HUDEP-2 (cell line): Measurements from ENCODE around the gene RPL11.
"Not testable (repeated sequence)": the region's sequence is repeated elsewhere in the genome, so short reads cannot be mapped to it uniquely, and the experiment has no call there.

Experiments
- DNase-seq, 76 experiments: peaks; one replicate each; lab custom pipeline; 2025; ENCODE audit not compliant: unreplicated experiment in 76 of 76; lab: John Stamatoyannopoulos, UW

The RPL11 gene

DNA sequence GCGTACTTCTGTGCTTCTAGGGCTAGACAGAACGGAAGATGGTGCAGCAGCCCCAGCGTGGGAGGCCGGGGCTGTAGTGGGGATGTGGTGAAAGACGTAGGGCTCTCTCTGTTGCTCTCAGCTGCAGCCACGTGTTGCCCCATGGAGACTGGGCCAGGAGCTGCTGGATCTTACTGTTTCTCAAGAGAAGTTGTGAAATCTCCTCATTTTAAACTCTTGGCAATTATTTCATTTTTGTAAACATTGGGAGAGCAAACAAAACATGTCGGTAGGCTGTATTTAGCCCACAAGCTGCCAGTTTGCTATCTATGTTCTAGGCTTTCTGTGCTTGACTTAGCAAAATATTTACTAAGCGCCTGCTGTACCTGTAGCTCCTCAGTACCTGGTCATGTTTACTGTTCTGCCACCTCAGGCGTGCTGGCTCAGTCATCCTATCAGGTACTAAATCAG, 35.8 kb downstream of the RPL11 start:
- DNase-seq: no peak

DNA sequence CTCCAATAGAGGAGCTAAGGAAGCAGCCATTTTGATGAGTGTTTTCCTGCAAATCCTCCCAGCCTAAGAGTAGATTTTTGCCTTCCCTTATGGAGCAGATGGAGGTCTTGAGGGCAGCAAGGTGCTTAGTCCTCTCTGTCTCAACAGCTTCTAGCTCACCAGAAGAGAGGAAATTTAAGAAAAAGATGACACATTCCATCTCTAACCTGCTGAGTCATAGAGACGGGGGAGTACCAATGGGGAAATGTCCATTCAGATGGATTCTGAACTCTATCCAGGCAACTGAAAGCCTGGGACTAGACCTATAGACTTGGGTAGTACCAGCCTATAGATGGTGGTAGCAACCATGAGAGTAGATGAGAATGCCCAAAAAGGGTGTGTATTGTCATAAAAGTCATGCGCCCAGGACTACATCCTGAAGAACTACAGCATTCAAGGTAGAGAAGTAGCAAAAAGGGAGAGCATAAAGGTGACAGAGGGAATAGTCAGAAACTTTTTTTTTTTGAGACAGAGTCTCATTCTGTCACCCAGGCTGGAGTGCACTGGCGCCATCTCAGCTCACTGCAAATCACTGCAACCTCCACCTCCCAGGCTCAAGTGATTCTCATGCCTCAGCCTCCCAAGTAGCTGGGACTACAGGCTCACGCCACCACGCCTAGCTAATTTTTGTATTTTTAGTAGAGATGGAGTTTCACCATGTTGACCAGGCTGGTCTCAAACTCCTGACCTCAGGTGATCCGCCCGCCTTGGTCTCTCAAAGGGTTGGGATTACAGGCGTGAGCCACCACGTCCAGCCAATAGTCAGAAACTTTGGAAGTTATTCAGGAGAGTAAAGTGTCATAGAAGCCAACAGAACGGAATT, 41.0 kb downstream of the RPL11 start:
- DNase-seq: no peak

DNA sequence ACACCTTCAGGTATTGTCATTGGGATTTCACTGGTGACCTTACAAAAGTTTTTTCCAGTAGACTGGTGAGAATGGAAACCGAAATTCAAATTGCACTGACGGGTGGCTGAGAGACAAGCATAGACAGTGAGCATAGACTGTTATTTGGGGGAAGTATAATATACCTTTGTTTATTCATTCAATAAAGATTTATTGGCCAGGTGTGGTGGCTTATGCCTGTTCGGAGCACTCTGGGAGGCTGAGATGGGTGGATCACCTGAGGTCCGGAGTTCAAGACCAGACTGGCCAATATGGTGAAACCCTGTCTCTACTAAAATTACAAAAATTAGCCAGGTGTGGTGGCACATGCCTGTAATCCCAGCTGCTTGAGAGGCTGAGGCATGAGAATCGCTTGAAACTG, 41.7 kb downstream of the RPL11 start:
- not testable (repeated sequence) for DNase-seq

DNA sequence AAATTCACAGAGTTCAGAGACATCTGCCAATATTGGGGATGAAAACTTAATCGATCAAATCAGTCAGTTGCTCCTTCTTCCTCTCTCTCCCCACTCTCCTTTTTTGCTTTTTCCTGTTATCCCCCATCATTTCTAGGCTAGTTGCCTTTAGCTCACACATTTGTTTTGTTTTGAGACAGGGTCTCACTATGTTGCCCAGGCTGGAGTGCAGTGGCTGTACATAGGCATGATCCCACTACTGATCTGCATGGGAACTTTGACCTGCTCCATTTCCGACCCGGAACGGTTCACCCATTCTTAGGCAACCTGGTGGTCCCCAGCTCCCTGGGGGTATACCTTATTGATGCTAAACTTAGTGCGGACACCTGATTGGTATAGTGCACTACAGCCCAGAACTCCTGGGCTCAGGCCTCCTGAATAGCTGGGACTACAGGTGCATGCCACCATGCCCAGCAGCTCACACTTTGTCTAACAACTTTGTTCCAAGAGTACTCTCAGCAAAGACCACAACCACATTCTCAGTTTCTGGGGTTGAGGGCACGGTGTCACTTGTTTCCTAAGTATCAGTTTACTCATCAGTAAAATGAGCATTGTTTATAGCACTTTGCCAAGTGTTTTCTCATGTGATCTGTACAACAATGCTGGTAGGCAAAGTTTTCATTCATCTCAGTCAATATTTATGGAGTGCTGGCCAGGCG, 45.0 kb downstream of the RPL11 start:
- DNase-seq: no peak

DNA sequence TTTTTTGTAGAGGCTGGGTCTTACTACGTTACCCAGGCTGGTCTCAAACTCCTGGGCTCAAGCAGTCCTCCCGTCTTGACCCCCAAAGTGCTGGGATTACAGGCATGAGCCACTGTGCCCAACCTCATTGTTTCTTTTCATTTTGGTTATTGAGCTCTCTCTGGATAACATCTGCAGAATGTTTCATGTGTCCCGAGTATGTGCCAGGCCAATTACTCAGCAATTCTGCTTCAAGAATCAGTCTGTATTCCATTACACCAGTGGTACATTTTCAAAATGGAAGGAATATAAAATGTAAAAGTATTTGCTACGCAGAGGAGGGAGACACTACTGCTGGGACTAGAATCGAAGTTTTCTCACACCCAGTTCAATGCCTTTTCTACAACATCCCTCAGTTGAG, 50.0 kb downstream of the RPL11 start:
- DNase-seq: peak in 24 of 76 experiments; percentile 5 to 54 (median 22)

DNA sequence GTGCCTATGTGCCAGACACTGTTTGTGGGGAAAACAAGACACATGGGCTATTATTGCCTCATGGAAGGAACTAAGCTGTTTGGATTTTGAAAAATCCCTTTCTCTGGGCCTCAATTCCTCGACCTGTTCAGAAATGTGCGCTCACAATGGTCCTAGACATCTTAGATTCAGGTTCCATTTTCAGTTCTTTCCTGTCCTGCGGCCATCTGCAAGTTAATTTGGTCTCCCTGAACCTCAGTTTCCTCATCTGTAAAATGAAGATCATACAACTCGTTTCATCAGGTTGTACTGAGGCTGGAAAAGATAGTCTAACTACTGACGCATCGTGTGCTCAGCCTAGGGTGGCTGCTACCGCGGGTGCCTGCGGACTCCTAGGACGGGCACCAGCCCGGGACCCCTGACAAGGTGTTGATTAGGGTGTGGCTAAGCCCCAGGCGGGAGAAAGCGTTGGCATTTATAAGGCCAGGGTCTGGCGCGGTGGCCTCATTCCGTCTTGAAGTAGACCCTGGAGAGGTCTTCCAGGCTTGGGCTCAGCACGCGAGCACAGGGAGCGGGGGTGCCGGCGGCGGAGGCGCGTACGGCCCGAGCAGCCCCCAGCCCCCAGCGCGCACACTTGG, 51.2 kb downstream of the RPL11 start:
- peak in 5 of 76 experiments; percentile 11 to 43 (median 31) for DNase-seq

DNA sequence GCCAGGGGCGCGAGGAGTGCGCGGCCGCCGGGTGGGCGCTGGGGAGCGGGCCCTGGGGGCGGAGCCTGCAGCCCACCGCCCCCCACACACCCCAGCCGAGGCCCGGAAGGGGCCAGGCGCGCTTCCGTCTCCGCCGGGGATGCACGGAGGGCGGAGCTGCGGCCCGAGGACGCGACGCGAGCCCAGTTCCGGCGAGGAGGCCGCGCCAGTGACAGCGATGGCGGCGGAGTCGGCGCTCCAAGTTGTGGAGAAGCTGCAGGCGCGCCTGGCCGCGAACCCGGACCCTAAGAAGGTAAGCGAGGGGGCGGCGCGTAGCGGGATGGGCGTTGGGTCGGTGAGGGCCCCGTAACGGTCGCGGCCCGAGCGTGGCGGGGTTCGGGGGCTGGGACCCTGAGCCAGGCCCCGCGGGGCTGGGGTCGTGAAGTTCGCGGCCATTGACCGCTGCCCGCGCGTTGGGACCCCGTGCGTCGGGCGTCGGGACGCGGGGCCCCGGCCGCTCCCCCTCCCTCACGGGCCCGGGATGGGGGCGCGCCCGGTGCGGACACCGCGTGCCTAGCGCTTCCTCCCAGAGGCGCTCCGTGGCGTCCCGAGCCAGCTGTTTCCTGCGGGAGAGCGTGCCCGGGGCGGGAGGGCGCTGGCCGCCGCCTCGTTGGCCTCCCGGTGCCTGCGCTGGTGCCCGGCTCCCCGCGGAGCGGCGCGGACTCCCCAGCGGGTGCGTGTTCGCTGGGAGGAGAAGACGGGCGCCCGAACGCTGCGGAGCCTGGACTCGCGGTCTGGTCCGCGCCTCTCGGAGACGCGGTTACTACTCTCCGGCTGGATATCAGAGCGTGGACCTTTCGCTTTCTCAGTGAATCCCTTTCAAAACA, 51.9 kb downstream of the RPL11 start, which contains the start of gene ELOA:
Gene ELOA, plus strand, starts transcription at position 185 of the 866 bp plus-strand sequence. Its CDS starts 33 bp downstream, at position 218.
- DNase-seq: peak in 58 of 76 experiments; percentile 7 to 73 (median 40)

DNA sequence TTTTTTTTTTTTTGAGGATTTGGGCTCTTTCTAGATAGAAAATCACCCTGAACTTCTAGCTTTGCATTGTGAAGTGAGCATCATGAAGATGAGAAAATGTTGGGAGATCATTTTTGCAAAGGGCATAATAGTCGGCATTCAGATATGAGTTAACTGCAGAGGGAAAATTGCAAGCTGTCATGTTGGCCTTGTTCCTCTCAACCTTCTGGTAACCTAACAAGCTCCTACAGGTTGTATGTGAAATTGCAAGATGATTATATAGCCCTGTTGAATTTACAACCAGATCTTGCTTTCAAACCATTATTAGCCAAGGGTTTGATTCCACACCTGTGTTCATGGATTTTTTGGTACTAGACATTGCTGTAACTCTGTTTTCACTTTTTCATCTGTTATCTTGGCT, 53.9 kb downstream of the RPL11 start:
- peak in 13 of 76 experiments; percentile 8 to 41 (median 20) for DNase-seq
